ENCODE results near the gene LRP3.

- TF ChIP-seq CTCF (IDR thresholded peaks at IDR 0.05): no peak
- TF ChIP-seq POLR2A (IDR thresholded peaks at IDR 0.05): no peak
Observed at GRCh38 chr19:33161201-33161600, 32.9 kb upstream of the LRP3 start.

Measured in heart left ventricle (tissue), 13 donors.